Activated T-helper 1 cell treated with anti-CD3 and anti-CD28 coated beads, Interleukin-12 subunit alpha, Interleukin-12 subunit beta, Interleukin-2, Interleukin-4 antibody, amounts not matched to agents 30 ng/mL and 10 ng/mL and 1 ng/mL, durations not matched to agents 14 hours and 24 hours and 36 hours (primary cell): ENCODE data around the gene RFTN1. TPM values are rescaled to one million over a fixed set of nuclear protein-coding genes. Genes with fewer than 3 reads are reported as not detected.
A peak's percentile ranks its signal among the peaks of the same experiment; 100 is the strongest.

ENCODE experiments used
- DNase-seq: peaks from one replicate; pipeline ENCODE4 v3.0.0; 2021; ENCODE audit warnings: low spot score
- H3K27ac Mint-ChIP-seq: one replicate; pipeline ENCODE4 v1.8.0; 2021; ENCODE audit warnings: mild to moderate bottlenecking, mixed read lengths
- H3K27me3 Mint-ChIP-seq: one replicate; pipeline ENCODE4 v1.8.0; 2022; ENCODE audit warnings: mild to moderate bottlenecking, moderate library complexity, mixed read lengths; ENCODE audit not compliant: insufficient read depth
- H3K36me3 Mint-ChIP-seq: one replicate; pipeline ENCODE4 v1.8.0; 2021; ENCODE audit warnings: low read depth, mixed read lengths
- H3K4me1 Mint-ChIP-seq: one replicate; pipeline ENCODE4 v1.8.0; 2021; ENCODE audit warnings: low read depth, mixed read lengths
- H3K4me3 Mint-ChIP-seq: one replicate; pipeline ENCODE4 v1.8.0; 2021; ENCODE audit warnings: mild to moderate bottlenecking, moderate library complexity, mixed read lengths
- H3K9me3 Mint-ChIP-seq: one replicate; pipeline ENCODE4 v1.8.0; 2021; ENCODE audit warnings: mixed read lengths
- intact Hi-C: fragments of 100-400 bp; cut with micrococcal nuclease; formaldehyde crosslinking; loops from one replicate; pipeline ENCODE4 v1.15.1; 2024
- total RNA-seq: library from RNA; stranded (reverse); gene quantifications from 2 replicates; pipeline ENCODE4 v1.2.3, GENCODE V29; 2022

RFTN1 gene
- total RNA-seq, 1 donor from 2014 or later: 97.8 TPM

DNA sequence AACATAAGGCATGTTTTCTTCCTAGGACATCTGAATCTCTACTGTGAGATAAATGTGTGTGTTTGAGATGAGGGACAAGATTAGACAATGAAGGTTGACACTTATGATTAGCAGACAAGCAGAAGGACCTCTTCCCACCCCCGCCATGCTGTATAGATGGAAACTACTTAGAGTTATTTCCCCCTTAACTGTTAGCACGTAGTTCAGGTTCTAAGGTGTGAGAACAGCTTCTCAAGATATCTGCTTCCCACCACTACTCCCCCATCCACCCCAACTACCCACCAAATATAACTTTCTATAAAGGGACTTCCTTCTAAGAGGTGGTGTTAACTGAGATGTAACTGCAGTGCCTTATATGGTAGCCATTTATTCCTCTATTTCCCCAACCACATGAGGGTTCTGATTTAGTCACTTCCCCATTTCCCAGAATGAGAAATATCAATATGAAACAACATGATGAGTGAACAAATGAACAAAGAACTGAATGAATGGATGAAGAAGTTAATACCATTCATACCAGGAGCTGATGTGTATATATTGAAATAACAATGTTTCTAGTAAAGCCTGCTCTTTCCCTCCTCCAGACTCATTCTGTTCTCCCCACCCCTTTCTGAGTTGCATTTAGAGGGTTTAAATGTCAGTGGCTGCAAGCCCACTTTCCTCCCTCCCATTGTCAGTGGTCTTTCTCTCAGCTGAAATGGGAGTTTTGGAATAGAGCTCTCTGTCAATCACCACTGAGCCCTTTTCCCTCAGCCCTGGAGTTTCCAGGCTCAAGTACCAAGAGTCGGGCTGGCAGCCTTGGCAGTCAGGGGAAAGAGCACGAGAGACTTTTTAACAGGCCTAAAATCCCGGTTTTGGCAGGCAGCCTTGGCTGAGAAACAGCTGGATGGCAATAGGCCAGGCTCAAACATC is 7.7 kb upstream of the RFTN1 start:
- H3K27ac Mint-ChIP-seq: peak overlapping the region; percentile 33
- DNase-seq: no peak
- intact Hi-C loops: loop anchor here (1.0 to 2.0 kb wide), 2 partner anchors 9 to 76 kb away; no protein-coding TSS in a partner anchor
- H3K4me3 Mint-ChIP-seq: peak overlapping the region; percentile 6
- peaks cover 73% of the 10 kb centered on the region for H3K4me1 Mint-ChIP-seq
- peaks cover 51% of the 10 kb centered on the region for H3K9me3 Mint-ChIP-seq
- peaks cover 15% of the 10 kb centered on the region for H3K36me3 Mint-ChIP-seq
- H3K27me3 Mint-ChIP-seq: no peaks in the 10 kb centered on the region

DNA sequence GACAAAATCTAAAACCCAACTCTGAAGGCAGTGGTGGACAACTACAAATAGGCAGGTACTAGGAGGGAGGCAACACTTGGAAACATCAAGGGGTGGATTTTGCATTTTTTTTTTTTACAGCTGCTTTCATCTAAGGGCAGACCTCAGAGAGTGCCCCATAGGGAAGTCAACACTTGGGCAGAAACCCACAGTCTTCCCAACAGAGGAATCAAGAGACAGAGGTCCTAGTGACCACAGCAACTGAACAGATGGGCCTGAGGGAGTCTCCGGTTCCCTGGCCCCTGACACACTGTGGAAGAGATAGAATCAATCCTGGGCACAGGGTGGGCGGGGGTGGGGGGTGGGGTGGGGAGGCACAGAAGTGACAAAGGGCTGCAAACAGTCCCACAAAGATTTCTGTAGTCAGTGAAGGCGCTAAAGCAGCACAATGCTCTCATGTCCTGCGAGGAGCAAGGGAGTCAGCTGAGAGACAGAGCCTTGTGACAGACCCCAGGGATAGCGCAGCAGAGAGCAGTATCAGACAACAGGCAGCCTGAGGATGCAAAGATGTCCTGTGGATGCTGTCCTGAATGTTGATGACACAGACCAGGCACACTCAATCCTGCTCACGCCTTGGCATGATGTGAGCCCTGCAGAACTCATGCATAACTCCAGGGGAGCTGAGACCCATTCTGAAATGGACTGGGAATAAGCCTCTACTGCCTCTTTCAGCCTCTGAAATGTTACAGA is 6.9 kb upstream of the RFTN1 start:
- intact Hi-C loops: loop anchor here (2.0 kb wide), 1 partner anchor 76 kb away; no protein-coding TSS in a partner anchor
- no peaks in the 10 kb centered on the region for H3K27me3 Mint-ChIP-seq
- DNase-seq: no peak
- peaks cover 76% of the 10 kb centered on the region for H3K4me1 Mint-ChIP-seq
- peaks cover 14% of the 10 kb centered on the region for H3K36me3 Mint-ChIP-seq
- H3K9me3 Mint-ChIP-seq: peaks cover 46% of the 10 kb centered on the region
- peak overlapping the region; percentile 11 for H3K4me3 Mint-ChIP-seq
- H3K27ac Mint-ChIP-seq: peak overlapping the region; percentile 56

DNA sequence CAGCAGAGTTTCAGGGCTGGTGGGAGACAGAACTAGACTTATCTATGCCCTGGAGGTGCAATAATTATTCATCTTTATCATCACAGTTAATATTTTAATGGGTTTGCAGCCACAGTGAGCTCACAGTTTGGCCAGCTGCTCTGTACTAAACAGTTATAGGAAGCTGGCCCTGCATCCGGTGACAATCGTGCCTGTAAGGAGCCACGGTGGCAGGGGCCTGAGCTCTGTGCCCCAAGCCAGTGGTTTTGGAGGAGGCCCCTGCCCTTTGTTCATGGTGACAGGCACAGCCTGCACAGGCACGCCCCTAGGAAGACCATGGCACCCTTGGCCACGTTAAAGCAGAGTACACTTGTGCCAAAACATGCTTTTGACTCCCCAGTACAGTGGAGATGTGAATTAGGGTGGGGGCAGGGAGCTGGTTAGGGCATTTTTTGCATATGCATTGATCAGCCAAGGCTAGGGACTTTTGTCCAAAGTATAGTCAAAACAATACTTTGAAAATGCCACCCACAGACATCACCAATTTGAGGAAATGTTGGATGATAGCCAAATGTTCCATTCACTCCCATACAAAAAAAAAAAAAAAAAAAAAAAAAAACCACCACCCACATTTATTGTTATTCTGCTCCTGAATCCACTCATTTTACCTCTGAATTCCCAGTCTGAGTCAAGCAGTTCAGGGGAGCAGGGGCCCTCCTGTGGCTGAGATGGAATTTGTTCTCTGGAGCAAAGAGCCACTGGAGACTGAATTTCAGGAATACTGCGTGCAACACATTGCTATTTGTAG is 3.4 kb upstream of the RFTN1 start:
- intact Hi-C loops: loop anchor here (10.0 kb wide), 4 partner anchors 912 to 1908 kb away; partner anchors contain the start of genes BTD, CAPN7, HACL1 and SATB1
- Mint-ChIP-seq H3K4me3 (peak overlapping the region; percentile 97), H3K4me1 (peaks cover 73% of the 10 kb centered on the region)

DNA sequence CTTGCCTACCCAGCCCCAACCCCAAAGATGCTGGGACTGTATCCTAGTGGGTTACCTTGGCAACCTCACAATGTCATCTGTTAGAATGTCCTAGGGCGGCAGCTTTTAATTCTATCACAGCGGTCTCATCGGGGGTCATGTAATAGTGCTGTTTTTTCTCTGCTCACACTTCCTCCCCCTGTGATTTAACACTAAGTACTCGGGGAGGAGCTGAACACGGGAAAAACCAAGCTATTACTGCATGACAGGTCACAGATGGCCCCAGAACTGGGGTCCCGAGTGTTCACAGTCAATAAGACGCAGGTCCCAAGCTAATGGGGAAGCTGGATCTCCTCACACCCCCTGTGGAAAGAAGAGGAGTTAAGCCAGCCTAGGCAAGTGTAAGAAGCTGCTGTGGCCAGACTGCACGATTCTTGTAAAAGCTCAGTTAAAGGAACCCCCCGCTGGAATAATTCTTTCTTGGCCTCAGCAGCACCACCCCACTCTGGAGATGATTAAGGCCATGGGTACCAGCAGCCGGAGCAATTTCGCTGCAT is 2.5 kb upstream of the RFTN1 start:
- H3K4me3 Mint-ChIP-seq: peak overlapping the region; percentile 97
- peaks cover 75% of the 10 kb centered on the region for H3K4me1 Mint-ChIP-seq
- no peaks in the 10 kb centered on the region for H3K27me3 Mint-ChIP-seq
- peaks cover 4% of the 10 kb centered on the region for H3K36me3 Mint-ChIP-seq
- H3K27ac Mint-ChIP-seq: peak overlapping the region; percentile 27
- intact Hi-C loops: loop anchor here (10.0 kb wide), 4 partner anchors 911 to 1909 kb away; partner anchors contain the start of genes BTD, CAPN7, HACL1 and SATB1
- DNase-seq: no peak
- peaks cover 13% of the 10 kb centered on the region for H3K9me3 Mint-ChIP-seq

More for the DNA sequence above, 3.4 kb upstream of the RFTN1 start:
- no peak for DNase-seq
- Mint-ChIP-seq H3K9me3 (peaks cover 14% of the 10 kb centered on the region), H3K36me3 (peaks cover 4% of the 10 kb centered on the region), H3K27ac (peak overlapping the region; percentile 77), H3K27me3 (no peaks in the 10 kb centered on the region)

DNA sequence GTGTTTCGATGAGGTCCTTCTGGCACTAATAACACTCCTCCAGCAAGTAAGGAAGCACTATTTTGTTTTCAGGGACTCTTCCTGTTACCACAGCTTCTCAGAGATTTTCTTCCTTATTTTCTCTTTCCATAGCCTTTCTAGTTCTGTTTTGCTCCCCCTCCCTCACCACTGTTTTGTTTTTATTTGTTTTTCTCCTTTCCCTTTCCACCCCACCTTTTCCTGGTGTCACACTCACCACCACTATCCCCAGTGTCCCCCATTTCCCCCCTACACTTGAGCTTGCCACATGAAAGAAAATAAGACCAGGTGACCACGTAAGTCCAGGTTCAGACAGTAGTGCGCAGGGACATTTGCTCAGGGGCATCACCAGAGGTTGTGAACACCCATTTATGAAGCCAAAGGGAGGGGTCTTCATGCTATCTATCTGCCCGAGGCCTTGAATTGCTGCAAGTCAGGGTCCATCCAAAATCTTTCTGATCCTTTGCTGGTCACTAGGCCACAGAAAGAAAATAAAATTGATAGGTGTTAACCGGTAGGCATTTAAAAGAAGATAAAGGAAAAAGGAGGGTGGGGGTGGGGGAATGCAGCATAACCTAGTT is 1.4 kb upstream of the RFTN1 start:
- no peak for DNase-seq
- Mint-ChIP-seq H3K36me3 (peaks cover 8% of the 10 kb centered on the region), H3K4me3 (peak overlapping the region; percentile 97), H3K9me3 (peaks cover 13% of the 10 kb centered on the region), H3K27ac (peak overlapping the region; percentile 85), H3K4me1 (peaks cover 75% of the 10 kb centered on the region), H3K27me3 (no peaks in the 10 kb centered on the region)
- intact Hi-C loops: loop anchor here (10.0 kb wide), 4 partner anchors 910 to 1910 kb away; partner anchors contain the start of genes BTD, CAPN7, HACL1 and SATB1

DNA sequence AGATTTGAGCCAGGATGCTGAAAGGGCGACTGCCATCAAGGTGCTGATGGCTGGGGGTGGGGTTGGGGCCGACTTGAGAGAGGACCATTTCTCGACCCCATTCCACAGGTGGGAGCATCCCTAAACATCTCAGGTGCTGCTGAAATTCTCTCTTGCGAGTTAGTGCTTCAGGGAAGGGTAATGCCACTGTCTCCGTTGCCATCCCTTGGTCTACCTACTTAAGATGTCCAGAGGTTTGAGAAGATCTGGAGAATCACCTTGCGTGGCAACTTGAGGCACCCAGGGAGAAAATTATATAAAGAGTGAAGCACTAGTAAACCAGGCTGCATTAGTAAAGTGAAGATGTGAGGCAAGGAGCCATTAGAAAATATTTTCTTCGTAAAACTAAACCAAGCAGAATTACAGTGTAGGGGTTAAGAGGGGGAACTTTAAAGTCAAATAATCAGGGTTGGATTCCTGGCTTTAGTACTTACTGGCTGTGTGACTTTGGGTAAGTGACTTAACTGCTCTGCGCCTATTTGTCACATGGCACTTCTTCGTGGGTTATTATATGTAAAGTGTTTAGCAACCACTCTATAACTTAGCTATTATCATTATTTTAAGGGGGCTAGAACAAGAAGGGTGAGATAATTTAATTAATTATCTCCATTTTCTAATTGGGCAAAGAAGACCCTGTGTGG is 662 bp upstream of the RFTN1 start:
- Mint-ChIP-seq H3K27ac (peak overlapping the region; percentile 86), H3K9me3 (peaks cover 13% of the 10 kb centered on the region), H3K36me3 (peaks cover 8% of the 10 kb centered on the region), H3K27me3 (no peaks in the 10 kb centered on the region), H3K4me1 (peaks cover 72% of the 10 kb centered on the region), H3K4me3 (peak overlapping the region; percentile 97)
- intact Hi-C loops: loop anchor here (10.0 kb wide), 4 partner anchors 909 to 1911 kb away; partner anchors contain the start of genes BTD, CAPN7, HACL1 and SATB1
- DNase-seq: no peak

DNA sequence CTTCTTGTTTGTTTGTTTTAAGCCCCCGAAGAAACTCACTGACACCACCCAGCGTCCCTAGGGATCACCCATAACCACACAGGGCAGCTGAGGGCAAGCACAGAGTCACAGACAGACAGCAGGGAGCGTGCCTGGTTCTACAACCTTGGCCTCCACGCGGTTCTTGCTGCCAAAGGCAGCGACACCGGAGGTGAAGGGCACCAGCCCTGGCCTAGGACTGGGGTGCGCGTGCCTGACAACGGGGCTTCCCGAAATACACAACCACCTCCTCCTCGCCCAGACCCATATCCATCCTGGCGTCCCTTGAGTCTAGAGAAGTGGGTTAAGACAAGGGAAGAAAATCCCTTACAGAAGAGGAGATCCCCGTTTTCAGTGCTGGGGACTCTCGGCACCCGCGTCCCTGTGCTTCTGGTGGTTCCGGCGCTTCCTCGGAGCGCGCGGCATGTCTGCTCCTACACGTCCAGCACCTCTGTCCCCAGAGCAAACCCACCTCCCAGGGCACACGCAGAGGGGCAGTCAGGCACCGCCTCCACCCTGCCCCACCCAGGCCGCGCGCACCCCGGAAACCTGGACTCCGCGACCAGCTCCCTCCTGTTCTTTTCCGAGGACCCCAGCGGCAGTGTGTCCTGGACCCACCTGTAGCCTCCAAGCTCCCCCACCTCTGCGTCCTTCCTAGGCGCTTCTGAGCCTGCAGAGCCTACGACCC is 911 bp downstream of the RFTN1 start:
- no peaks in the 10 kb centered on the region for H3K9me3 Mint-ChIP-seq
- peak; percentile 52 for DNase-seq
- H3K36me3 Mint-ChIP-seq: peaks cover 11% of the 10 kb centered on the region
- intact Hi-C loops: loop anchor here (1.0 to 10.0 kb wide), 18 partner anchors 9 to 1912 kb away; partner anchors contain the start of genes ANKRD28, BTD, CAPN7 and HACL1
- H3K27me3 Mint-ChIP-seq: no peaks in the 10 kb centered on the region
- H3K4me1 Mint-ChIP-seq: peaks cover 82% of the 10 kb centered on the region
- H3K27ac Mint-ChIP-seq: peak overlapping the region; percentile 89
- H3K4me3 Mint-ChIP-seq: peak overlapping the region; percentile 97

DNA sequence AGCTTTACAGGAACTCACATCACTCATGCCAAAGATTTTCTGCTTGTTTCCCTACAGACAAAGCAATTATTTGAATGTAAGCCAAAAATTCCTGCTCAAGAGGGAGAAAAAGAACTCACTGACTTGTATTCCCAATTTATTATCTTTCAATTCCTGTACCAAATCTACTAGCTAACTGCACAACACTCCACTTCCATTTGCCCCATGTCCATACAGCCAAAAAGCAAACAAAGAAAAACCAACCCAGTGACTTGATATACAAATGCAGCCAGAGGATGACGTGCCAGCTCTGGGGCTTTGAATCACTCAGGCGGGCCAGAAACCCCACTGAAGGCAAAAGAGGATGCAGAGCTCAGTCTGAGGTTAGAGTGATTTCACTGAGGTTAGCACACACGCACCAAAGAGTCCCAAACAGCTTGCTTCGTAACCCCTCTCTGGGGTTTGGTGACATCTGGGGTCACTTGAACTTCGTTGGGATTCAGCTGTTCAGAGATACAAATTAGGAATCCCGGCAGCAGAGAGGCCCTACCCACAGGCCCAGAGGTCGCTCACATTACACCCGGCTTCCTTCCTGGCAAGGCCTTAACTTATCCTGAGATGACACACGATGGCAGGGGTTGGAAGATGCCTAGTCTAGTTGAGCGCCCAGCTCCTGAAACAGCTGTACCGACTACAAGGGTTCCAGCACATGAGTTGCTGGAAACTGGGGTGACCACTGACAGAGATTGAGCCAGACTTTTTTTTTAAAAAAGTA is 1.6 kb downstream of the RFTN1 start:
- Mint-ChIP-seq H3K9me3 (no peaks in the 10 kb centered on the region), H3K4me1 (peaks cover 83% of the 10 kb centered on the region), H3K4me3 (peak overlapping the region; percentile 97), H3K27ac (peak overlapping the region; percentile 89), H3K36me3 (peaks cover 13% of the 10 kb centered on the region), H3K27me3 (no peaks in the 10 kb centered on the region)
- DNase-seq: peak; percentile 79
- intact Hi-C loops: loop anchor here (1.0 to 10.0 kb wide), 20 partner anchors 9 to 1913 kb away; partner anchors contain the start of genes ANKRD28, BTD, CAPN7 and HACL1

DNA sequence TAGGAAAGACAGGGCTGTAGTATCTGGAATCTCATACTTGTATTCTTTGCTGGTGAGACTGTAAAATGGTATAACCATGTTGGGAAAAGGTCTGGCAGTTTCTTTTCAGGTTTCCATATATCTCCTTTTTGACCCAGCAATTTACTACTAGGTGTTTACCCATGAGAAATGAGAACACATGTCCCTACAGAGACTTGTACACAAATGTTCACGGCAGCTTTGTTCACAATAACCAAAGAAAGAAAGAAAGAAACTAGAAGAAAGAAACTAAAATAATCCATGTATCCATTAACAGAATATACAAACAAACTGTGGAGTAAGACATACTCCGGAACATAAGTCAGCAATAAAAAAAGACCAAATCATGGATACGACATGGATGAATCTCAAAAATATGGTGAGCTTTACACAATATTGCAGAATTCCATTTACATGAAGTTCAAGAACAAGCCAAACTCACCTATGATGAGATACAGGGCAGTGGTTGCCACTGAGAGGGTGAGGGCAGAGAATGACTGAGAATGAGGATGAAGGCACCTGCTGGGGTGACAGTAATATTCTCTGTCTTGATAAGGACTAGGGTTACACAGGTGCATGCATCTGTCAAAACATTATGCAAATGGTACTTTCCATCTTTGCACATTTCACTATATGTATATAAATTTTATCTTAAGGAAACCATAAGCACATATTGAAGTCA is 2.7 kb downstream of the RFTN1 start:
- peaks cover 83% of the 10 kb centered on the region for H3K4me1 Mint-ChIP-seq
- intact Hi-C loops: loop anchor here (1.0 to 10.0 kb wide), 6 partner anchors 28 to 1914 kb away; partner anchors contain the start of genes BTD, CAPN7, HACL1 and OXNAD1
- H3K27ac Mint-ChIP-seq: peak overlapping the region; percentile 89
- H3K36me3 Mint-ChIP-seq: peaks cover 18% of the 10 kb centered on the region
- no peaks in the 10 kb centered on the region for H3K9me3 Mint-ChIP-seq
- no peak for DNase-seq
- H3K4me3 Mint-ChIP-seq: peak overlapping the region; percentile 97
- H3K27me3 Mint-ChIP-seq: no peaks in the 10 kb centered on the region
